Stimulated activated CD4-positive, alpha-beta T cell treated with anti-CD3 and anti-CD28 coated beads, Interleukin-4, amount 100 ng/mL, for 48 hours (primary cell): Measurements from ENCODE around the gene PPP2R5C.
"Not testable (repeated sequence)": the region's sequence is repeated elsewhere in the genome, so short reads cannot be mapped to it uniquely, and the experiment has no call there.

Source experiments
- DNase-seq, 2 donors: peaks; one replicate each; pipeline ENCODE4 v3.0.0-alpha.2; 2020; ENCODE audit warnings: low read depth in 2 of 2

Gene PPP2R5C

DNA sequence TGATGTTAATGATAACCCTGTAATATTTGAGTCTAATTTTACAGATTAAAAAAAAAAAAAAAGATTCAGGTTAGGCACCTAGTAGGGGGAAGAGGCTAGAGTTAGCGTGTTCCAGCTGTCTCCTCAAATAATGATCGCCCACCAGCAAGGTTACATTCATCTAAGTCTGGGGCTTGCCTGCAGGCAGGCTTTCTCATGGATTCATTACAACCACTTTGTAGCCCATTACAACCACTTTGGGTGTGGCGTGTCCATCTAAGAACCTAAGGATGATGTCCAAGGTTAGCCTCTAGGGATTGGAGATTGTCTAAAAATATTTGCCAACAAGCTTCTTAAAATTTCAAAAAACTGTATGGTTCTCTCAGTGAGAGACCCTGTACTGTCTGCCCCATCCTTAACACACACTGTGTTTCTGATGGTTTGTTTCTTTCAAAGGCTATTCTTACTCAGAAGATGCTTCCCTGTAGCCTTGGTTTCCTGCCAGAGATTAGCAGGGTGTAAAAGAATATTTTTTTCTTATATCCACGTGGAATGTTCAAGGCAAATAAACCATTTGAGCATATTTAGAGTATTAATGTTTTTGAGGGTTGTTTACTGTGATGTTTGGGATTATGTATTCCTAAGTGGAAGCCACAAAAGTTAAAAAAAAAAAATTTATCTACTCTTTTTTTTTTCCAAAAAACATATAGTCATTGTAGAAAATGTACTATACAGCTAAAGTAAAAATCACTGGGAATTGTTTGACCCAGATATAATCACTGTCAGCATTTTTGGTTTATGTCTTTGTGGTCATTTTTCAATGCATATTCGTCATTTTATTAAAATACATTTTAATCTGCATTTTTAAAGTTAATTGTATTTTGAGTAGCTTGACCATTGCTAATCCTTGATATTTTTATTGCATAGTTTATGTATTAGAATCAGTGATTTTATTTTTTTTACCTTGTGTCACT is 204.5 kb downstream of the PPP2R5C start:
- no peak for DNase-seq

DNA sequence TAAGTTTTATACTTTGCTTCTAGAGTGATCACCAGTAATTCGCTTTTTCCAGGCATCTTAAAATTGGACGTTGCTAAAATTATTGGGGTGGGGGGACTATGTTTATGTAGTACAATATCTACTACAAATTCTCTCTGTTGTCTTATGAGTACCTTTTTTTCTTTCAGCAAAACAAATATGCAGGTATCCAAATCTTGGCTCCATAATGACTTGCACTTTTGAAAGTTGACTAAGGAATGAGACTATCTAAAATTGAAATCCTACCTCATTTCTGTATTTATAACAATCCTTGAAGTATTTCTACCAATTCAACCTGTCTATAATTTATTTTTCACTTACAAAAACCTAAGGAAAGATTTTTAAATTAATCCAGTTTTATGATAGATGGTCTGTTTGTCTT is 205.2 kb downstream of the PPP2R5C start:
- no peak for DNase-seq

DNA sequence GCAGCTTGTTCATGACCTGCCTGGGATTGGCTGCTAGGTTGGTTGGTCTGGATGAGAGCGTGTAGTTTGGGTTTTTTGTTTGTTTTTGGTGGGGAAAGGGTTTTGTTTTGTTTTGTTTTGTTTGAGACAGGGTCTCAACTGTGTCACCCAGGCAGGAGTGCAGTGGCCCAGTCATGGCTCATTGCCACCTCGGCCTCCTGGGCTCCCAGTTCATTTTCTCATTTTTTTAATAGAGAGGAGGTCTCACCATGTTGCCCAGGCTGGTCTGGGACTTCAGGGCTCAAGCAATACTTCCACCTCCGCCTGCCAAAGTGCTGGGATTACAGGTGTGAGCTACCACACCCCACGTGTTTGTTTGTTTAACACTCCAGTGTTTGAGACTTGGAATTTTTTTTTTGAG is 206.7 kb downstream of the PPP2R5C start:
- no peak for DNase-seq

DNA sequence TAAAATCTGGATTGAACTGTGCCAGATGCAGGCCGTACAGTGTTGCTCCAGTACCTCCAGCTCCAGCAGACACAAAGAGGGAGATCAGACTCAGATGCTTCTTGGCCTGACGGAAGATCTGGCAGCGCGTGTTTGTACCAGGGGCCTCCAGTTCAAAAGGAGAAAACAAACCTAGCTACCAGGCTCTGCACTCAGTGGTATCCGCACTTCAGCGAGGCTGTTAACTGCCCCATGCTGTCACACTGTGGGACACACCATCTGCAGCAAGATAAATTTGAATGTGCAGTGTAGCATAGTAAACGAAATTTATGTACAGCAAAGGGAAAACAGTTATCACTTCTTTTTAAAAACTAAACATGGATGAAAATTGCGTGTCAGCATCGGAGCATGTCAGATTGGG is 208.0 kb downstream of the PPP2R5C start:
- DNase-seq = no peak

DNA sequence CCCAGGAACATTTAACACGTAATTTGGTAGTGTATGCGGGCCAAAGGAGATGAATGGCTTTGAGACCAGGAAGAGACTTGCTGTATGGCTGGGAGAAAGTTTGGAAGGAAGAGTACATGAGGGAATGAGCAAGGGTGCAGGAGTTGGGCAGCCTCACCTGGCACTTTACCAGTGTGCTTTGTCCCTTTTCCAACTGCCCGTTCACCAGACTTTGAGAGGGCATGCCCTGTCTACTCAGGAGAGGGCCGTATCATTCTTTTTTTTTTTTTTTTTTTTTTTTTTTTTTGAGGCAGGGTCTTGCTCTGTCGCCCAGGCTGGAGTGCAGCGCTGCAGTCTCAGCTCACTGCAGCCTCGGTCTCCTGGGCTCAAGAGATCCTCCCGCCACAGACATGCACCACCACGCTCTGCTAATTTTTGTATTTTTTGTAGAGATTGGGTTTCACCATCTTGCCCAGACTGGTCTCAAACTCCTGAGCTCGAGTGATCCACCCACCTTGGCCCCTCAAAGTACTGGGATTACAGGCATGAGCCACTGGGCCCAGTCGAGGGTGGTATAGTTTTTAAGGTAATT is 209.4 kb downstream of the PPP2R5C start:
- DNase-seq = no peak

DNA sequence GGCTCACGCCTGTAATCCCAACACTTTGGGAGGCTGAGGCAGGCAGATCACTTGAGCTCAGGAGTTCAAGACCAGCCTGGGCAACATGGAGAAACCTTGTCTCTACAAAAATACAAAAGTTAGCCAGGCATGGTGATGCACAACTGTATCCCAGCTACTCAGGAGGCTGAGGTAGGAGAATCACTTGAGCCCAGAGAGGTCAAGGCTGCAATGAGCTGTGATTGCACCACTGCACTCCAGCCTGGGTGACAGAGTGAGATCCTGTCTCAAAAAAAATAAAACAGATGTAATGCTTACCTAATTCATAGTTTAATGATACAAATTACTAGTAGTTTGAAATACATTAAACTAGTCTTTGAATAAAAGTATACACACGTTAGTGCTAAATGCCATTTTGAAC is 209.9 kb downstream of the PPP2R5C start:
- not testable (repeated sequence) for DNase-seq

DNA sequence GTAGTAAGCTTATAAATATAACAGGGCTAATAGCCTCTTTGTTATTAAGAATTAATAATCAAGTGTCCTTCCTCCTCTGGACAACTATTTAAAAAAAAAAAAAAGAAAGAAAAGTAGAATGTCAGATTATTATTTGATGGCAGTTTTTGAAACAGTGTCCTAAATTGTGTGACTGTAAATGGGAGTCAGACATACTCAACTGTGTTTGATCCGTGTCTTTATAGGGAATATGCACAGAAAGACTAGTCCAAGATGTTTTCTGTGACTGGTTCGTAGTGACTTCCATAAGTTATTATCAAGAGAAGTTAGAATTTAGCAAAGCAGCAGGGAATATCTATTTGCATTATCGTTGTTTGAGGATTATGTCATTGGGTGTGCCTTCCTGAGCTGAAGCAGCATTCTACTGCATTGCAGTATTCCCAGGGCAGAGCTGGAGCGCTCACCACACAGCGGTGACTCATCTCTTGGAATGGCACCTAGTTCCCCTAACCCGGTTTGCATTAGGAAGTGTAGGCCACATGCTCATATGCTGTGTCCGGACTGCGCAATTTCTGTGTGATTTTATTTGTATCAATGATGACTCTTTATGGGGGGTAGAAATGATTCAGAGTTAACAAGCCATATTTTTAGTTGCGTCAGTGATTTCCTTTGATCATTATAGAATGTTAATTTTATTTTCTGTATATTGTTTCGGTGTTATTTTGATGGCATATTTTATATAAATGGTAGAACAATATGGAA is 210.8 kb downstream of the PPP2R5C start:
- no peak for DNase-seq

DNA sequence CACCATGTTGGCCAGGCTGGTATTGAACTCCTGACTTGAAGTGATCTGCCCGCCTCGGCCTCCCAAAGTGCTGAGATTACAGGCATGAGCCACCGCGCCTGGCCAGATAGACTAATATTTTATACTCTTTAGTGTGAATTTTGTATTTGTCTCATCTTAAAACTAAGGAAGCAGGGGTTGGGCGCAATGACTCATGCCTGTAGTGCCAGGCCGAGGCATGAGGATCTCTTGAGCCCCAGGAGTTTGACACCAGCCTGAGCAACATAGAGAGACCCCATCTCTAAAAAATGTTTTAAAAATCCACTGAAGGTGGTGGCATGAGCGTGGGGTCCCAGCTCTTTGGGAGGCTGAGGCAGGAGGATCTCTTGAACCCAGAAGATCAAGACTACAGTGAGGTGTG is 211.8 kb downstream of the PPP2R5C start:
- DNase-seq = no peak

DNA sequence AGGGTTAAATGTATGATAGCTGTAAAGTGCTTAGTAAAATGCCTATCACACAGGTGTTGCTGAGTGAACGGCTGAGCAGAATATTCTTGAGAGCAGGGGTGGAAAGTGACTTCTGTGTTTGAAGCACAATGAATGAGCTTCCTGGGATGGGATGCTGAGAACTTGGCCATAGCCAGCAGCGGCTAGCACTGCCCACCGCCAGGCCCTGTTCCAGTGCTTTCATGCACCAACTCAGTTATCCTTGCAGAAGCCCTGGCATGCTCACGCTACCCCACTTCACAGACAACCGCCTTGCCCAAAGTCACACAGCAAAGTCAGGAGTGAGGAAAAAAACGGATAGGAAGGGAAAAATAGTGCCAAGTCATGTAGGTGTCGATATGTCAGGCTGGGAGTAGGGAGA is 213.7 kb downstream of the PPP2R5C start:
- DNase-seq = no peak
